ENCODE data around the gene GYG2.
"Not testable (repeated sequence)": the region's sequence is repeated elsewhere in the genome, so short reads cannot be mapped to it uniquely, and the experiment has no call there.

The GYG2 gene

DNA sequence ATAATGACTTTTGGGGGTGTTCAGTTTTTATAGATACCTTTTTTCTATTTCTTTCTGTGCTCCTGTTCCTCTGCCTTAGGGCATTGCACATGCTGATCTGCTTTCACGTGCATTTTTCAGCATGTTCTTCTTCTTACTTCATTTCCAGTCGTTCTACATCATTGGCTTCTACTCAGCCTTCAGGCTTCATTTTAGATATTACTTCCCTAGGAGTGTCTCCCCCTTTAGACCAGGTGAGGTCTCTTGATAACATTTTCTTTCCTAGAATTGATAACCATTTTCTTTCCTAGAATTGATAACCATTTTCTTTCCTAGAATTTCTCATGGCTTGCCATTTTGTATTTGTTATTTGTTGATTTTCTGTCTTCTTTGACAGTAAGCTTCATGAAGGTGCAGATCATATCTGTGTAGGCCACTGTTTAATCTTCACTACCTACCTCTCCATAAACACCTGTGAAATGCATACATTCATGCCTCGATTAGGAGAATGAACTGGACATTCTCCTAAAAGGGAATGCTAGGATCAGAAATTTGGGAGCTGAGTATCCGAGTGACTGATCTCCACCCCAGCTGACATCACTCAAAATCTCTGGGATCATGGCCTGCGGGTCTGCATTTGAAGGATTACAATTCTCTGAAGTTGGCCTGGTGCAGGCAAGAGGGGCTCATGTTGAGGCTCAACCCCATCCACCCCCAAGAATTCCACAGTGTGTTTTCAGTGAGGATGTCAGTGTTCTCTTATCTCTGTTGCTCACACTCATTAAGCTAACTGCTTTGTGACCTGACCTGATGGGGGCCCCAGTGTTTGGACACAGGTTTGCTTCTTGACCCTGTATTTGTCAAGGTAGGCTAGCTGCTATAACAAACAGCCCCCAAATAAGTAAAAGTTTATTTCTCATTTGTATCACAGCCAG lies 45.7 kb downstream of the GYG2 start:
- no peak for DNase-seq

DNA sequence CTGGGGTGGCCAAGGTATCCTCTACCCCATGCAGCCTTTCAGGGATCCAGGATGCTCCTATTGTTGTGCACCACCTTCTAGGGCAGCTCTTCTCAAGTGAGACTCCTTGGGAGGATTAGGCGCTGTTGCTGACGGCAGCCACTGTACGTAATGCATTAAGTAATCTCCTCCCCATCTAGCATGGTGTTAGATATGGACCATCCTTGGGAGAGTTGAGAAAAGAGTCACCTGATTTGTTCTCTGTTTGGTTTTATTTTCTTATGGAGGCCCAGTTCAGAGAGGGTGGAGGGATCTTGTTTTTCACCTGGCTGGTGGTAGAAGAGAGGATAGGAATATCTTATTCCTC lies 46.4 kb downstream of the GYG2 start:
- DNase-seq: no peak

DNA sequence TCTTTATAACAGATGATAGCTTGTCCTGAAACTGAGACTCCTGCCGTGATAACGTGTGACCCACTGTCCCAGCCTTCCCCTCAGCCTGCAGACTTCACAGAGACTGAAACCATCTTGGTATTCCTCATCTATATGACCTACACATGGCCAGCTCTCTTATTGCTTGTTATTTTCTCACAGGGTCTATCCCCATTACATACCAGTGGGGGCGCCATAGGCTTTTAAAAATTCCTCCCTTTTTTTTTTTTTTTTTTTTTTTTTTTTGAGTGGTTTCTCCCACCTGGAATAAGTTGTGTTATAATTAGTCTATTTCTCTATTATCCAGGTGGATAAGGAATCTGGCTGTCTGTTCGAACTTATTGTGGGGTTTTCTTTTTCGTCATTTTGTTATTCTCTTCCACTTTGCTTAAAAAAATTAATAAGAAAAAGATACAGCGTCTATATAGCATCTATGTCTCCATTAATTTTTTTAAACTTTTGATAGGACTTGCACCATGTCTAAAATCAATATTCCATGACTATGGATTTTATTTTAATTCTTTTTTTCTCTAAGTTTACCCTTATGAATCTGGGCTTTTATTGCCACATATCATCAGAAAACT lies 47.2 kb downstream of the GYG2 start:
- no peak for DNase-seq

DNA sequence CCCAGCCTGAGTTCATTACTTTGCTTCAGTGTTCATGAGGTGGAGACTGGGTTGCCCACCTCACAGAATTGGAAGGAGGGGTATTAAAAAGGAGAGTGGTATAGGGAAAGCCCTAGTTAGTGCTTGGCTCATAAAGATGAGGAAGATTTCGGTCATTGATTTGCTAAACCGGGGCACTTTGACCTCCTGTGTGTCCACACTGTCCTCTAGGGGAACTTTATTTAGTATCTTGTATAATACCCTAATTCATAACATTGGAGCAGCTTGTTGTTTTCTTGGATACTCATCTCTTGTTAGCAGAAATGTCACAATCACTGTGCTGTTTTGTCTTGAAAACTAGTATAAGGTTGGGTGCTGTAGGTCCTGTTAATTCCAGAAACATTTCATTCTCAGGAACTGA lies 49.8 kb downstream of the GYG2 start:
- DNase-seq: no peak

DNA sequence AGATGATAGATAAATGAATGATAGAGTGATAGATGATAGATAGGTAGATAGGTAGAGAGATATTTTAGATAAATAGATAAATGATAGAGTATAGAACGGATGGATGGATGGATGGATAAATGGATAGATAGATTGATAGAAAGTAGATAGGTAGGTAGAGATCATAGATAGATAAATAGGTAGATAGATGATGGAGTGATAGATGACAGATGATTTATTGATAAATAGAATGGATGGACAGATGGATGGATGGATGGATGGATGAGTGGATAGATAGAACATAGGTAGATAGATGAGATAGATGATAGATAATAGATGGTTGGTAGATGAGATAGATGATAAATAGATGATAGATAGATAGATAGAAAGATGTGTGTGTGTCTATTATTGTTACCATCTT lies 50.9 kb downstream of the GYG2 start:
- no peak for DNase-seq

DNA sequence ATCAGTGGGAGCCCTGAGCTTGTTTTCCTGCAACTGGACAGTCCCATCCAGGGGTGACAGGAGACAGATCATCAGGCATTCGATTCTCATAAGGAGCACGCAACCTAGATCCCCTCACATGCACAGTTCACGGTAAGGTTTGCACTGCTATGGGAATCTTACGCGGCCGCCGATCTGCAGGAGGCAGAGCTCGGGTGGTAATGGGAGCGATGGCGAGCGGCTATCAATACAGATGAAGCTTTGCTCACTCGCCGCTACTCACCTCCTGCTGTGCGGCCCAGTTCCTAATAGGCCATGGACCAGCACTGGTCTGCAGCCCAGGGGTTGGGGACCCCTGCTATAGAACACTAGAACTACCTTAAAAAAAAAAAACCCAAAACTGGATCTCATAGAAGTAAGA lies 55.0 kb downstream of the GYG2 start:
- no peak for DNase-seq

DNA sequence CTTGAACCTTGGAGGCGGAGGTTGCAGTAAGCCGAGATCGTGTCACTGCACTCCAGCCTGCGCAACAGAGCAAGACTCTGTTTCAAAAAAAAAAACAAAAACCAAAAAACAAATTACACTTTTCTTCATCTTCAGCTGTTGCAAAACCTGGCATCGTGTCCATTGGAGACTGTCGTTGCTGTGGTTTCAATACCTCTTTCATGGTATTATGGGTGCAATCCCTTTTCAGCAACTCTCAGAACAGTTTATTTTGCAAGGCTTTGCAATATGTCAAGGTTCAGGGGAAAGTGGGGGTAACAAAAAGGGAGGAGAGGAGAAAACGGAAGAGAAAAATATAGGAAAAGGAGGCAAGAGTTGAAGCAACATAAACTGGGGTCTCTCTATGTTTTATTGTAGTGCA lies 59.6 kb downstream of the GYG2 start:
- no peak for DNase-seq

DNA sequence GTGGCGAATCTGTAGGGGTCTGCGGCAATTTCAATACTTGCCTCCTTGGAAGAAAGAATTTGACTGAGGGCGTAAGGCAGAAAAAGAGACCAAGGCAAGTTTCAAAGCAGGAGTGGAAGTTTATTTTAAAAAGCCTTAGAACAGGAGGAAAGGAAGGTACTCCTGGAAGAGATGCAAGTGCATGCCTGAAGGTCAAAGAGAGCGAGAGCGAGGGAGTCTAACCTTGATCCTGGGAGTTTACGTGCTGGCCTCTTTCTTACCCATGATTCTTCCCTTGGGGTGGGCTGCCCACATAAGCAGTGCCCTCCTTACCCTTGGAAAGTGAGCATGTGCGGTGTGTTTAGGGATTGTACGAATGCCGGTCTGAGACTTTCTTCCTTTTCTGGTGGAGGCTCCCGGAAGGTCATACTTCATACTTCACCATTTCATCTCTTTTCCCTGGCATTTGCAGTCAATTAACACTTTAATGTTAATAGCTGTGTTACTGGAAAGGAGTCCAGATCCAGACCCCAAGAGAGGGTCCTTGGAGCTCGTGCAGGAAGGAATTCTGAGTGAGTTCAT lies 60.4 kb downstream of the GYG2 start:
- DNase-seq: no peak

DNA sequence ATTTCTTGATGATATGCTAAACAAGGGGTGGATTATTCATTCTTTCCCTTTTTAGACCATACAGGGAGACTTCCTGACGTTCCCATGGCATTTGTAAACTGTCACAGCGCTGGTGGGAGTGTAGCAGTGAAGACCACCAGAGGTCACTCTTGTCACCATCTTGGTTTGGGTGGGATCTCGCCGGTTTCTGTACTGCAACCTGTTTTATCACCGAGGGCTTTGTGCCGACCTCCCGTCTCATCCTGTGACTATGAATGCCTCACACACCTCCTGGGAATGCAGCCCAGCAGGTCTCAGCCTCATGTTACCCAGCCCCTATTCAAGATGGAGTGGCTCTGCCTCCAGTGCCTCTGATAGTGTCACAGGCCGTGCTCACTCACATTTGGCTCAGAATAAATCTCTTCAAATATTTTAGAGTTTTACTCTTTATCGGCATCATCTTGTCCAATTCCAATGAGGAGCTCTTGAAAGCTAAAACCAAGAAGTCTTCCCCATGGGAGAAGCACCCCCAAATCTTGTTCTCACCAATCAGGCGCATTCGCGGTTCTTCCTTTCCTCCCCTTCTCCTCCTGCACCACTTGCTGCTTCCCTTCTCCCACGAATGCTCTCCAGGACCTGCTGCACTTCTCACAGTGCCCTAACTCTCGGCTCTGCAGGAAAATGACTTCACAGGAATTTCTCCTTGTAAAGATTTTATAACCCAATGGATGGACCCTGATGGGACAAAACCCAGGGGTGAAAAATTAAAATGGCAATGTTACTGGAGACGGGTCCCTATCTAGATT lies 61.2 kb downstream of the GYG2 start:
- not testable (repeated sequence) for DNase-seq

DNA sequence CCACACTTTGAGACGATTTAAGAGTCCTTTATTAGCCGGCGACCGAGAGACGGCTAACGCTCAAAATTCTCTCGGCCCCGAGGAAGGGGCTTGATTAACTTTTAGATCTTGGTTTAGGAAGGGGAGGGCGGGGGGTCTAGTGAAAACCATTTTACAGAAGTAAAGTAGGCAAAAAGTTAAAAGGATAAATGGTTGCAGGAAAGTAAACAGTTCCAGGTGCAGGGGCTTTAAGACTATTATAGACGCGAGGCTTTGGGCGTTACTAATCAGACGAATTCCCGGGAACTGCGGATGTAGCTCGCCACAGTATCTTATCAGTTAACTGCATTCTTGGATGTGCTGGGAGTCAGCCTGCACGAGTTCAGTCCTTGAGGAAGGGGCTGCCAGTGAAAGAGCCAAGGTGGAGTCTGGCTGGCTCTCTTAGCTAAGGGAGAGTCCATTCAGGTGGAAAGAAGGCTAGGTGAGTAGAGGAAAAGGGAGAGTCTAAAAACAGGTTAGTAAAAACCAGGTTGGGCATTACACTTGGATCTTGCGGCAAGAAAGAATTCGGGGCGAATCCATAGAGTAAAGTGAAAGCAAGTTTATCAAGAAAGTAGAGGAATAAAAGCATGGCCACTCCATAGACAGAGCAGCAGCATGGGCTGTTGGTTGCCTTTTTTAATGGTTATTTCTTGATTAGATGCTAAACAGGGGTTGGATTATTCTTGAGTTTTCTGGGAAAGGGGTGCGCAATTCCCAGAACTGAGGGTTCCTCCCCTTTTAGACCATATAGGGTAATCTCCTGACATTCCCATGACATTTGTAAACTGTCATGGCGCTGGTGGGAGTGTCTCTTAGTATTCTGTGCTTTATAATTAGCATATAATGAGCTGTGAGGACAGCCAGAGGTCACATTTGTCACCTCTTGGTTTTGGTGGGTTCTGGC lies 62.1 kb downstream of the GYG2 start:
- not testable (repeated sequence) for DNase-seq

DNA sequence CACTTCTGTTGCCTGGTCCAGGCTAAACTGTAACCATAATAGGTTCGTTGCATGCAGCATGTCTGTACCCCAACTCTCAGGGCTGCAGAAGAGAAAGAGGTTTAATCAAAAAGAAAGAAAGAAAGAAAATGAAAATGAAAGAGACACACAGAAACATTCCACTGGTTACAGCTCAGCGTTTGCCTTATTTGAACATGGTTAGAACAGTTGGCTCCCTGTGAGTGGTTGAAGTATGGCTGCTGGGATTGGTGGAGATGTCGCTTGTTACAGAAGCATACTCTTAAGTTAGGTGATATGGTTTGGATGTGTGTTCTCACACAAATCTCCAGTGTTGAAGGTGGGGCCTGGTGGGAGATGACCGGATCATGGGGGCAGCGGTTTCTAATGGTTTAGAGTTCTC lies 64.1 kb downstream of the GYG2 start:
- DNase-seq: no peak

DNA sequence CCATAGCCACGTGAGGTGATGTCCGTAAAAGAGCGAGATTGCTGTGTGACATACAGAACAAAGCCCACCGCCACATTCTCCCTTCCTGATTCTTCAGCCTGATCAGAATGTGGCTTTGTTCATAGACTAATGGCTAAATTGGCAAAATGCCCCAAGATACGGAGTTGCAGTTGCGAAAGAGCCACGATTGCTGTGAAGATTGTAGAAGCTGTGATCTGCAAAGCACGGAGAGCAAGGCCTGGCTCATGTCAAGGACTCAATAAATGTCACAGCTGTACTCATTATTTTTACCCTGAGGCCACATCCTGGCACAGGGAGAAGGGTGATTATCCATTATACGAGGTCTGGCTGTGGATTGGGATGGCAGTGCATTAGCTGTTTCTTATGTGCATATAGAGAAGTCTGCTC lies 66.2 kb downstream of the GYG2 start:
- DNase-seq: no peak

DNA sequence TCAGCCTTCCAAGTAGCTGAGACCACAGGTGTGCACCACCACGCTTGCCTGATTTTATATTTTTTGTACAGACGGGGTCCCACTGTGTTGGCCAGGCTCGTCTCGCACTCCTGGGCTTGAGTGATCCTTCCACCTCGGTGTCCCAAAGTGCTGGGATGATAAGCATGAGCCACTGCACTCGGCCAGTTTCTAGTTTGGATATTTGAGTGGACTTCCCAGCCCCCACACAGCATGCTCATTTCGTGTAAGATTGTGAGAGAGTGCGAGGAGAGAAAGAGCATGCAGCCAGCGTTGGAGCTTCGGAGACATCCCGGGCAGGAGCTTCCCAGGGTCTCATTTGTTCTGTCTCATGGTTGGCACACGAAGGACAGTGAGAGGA lies 68.6 kb downstream of the GYG2 start:
- DNase-seq: no peak

DNA sequence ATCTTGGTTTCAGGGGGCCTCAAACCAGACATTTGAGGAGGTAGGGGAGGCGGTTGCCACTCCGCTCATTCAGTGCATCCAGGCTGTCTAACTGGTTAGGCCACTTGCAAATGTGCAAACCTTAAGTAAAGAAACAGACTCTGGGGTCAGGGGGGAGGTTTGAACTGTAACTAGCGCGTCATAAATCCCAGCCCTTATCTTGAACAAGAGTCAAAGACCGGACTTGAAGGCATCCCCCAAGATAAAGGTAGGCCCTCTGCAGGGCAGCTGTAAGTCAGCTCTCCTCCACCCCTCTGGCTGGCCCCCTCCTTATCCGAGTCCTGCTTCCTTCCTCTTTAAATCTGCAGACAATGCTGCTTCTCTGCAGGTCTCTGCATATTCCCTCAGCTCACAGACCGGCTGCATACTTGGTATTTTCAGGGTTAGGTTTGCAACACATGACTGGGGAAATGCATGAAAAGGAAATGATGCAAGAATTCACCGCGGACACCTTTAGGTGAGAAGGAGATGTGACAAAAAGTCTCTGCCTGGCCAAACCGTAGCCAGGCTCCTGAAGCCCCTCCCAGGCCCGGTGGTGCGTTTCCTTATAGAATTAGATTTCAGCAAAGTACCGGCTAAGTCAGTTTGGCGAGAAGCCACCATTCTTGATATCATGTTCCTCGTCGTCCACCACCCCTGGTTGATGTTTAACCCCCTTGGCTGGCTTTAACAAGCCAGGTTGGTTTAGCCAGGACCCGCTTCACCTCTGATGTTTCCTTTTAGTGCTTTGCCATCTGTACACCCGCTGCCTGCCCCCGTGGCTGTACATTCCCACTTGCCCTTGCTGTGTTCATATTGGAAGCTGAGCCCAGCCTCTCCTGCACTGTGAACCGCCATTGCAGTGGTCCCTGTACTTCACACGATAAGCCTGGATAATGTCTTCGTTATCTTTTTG lies 69.2 kb downstream of the GYG2 start:
- not testable (repeated sequence) for DNase-seq

DNA sequence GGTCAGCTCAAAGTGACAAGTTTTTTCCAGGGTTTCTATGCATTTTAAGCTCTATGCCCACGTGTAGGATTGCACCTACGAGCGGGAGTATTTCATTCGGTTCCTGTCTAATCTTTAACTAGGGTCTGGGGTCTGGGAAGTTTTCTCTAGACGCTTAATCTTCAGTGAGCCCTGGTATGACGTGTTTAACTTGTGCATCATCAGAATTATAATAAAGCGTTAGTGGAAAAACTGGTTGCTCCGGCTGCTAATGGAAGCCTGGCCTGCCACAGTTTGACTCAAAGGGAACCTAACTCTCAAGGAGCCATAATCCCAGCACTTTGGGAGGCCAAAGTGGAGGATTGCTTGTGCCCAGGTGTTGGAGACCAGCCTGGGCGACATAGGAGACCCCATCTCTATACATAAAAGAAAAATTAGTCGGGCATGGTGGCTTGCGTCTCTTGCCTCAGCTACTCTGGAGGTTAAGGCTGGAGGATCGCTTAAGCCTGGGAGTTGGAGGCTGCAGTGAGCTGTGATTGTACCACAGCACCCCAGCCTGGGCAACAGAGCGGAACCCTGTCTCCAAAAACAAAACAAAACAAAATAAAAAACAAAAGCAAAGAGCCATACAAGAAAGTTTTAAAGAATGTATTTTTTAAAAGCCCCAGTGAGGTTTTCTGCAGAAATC lies 70.2 kb downstream of the GYG2 start:
- no peak for DNase-seq

DNA sequence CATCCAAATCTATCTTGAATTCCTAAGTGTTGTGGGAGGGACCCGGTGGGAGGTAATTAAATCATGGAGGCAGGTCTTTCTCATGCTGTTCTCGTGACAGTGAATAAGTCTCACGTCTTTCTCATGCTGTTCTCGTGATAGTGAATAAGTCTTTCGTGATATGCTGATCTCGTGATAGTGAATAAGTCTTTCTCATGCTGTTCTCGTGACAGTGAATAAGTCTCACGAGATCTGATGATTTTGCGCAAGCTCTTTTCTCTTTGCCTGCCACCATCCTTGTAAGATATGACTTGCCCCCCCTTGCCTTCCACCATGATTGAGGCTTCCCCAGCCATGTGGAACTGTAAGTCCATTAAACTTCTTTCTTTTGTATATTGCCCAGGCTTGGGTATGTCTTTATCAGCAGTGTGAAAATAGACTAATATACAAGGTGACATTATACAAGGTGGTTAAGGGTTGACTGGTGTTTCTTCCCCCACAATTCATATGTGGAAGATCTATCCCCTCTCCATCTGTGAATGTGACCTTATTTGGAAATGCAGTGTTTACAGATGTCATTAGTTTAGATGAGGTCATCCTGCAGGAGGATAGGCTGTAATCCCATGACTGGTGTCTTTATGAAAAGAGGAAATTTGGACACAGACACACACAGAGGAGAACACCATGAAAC lies 72.8 kb downstream of the GYG2 start:
- no peak for DNase-seq

DNA sequence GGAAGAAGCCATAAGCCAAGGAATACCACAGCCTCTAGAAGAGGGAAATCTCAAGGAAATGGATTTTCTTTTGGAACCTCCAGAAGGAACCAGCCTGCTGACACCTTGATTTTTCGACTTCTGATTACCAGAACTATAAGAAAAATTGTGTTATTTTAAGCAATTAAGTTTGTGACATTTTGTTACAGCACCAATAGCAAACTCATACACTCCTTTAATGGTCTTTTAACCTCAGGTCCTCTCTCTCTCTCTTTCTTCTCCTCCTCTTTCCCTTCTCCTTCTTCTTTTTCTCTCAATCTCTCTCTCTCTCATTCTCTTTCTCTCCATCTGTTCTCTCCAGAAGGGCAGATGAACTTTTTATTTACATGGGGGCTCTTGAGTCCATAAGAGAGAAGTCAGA lies 74.1 kb downstream of the GYG2 start:
- DNase-seq: no peak

DNA sequence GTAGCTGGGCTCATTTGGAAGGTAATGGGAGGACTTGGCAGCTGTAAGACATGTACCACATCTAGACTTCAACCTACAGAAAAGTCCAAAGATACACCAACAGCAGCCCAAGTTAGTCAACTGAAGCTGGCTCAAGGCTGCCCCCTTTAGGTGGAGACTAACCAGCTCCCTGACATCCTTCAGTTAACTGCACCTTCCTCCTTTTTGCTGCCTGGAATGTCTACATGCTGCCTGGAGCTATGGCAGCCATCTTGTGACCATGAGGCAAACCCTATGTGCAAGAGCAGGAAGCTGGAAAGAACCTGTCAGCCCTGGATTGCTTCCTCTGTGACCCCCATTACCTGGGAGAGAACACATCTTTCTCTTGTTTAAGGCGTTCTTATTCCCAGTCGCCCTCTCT lies 74.6 kb downstream of the GYG2 start:
- no peak for DNase-seq

DNA sequence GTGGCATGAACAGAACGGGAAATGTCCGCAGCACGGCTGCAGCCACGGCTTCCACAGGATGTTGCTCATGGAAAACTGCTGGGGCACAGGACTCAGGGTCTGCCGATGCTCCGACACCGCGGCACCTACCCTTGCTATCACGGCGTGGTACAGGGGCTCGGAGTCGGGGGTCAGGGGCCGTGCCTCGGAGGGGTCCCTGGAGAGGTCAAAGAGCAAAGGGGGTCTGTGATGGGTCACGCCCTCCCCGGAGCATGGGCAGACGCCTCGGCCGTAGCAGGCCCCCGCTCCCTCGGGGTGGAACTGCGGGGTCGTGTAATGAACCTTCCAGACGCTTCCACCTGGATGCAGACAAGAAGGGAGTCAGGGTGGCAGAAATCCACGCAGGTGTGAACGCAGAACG lies 78.6 kb downstream of the GYG2 start:
- no peak for DNase-seq

DNA sequence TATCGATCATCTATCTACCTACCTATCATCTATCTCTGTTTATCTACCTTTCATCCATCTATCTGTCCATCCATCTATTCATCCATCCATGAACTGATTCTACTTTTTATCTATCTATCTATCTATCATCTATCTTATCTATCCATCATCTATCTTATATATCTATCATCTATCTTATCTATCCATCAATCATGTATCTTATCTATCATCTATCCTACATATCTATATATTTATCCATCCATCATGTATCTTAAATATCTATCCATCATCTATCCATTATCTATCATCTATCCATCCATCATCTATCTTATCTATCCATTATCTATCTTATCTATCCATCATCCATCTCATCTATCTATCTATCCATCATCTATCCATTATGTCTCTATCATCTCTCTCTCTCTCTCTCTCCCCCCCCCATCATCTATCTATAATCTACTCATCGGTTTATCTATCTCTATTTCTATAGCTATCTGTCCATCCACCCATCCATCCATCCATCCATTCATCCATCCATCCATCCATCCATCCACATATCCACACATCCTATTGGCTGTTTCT lies 79.5 kb downstream of the GYG2 start:
- no peak for DNase-seq

Measured in GOT3 (cell line).